ENCODE measurements around the gene TAX1BP3.

The TAX1BP3 gene

DNA sequence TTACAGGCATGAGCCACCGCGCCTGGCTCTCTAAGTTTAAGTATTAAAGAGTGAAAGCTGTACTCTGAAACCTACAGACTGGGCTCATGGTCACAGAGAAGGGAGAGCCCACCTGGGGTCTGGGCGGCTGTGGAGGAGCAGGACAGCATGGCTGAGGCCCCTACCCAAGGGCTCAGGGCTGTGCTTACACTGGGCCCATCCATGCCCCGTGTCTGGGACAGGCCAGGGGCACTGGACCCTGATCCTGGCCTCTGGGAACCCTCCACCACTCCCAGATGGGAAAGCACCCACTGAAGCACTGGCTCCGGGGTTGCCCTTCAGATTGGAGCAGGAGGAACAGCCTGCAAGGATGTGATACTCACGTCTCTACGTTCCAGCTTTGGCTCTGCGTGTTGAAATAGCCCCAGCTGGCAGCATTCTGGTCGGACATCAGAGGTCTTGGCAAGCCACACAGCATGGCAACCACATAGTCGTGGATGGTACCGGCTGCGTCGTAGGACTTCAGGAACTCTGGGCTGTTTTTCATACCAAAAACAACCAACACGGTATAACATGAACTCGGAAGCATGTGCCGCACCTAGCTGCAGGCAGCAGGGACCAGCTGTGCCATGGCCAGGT lies 45.3 kb downstream of the TAX1BP3 start:
- DNase-seq = no peak

DNA sequence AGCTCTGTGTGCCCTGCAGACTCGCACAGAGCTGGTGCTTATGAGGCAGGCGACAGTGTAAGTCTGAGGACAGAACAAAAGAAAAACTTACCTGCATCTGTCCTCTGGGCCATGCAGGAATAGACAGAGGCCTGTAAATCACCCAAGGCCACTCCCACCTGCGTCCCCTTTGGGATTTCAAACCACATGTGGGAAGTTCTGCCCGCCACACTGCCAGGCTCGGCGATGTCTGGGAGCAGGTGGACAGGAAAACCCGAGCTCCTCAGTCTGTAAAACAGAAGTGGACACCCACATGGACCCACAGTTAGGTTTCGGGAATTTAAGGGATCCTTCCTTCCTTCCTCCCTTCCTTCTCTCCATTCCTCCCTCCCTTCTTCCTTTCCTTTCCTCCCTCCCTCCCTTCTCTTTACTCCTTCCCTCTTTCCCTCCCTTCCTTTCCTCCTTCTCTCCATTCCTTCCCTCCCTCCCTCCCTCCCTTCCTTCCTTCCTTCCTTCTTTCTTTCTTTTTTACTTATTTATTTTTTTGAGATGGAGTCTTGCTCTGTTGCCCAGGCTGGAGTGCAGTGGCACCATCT lies 47.1 kb downstream of the TAX1BP3 start:
- DNase-seq = no peak

DNA sequence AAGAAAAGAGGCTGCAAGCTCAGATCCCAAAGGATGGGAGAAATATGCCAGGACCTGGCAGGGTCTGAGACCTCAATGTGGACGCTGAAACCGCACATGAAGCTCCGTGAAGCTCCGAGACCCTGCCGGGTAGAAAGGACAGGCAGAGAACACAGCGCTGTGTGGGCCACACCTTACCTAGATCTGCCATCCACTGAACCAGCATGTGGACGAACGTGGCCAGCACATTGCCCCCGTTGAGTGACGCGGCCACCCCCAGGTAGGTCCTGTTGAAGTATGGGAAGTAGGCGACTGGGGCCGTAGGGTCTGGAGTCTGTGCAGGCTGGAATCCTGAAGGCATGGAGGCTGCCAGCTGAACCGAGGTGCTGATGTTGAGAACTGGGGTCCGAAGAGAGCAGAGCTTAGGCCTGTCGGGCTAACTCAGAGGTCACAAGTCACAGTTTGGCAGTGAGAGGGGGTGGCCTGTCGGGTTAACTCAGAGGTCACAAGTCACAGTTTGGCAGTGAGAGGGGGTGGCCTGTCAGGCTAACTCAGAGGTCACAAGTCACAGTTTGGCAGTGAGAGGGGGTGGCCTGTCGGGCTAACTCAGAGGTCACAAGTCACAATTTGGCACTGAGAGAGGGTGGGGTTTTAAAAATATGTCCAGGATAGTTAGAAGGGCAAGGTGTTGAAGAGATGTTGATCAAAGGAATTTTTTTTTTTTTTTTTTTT lies 53.1 kb downstream of the TAX1BP3 start:
- no peak for DNase-seq

DNA sequence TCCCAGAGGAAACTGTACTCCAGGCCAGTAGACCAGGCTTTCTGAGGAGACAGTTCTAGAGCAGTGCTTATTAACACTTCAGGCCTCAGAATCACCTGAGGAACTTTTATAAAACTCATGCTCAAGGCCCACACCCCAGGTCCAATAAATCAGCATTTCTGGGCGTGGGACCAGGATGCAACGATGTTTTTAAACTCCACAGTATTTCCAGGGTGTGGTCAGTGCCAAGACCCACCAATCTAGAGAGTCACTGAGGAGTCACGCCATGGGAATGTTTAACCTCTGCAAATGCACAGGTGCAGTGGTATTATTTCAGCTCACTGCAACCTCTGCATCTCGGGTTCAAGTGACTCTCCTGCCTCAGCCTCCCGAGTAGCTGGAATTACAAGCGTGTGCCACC lies 55.3 kb downstream of the TAX1BP3 start:
- no peak for DNase-seq

Data from stimulated activated CD4-positive, alpha-beta T cell treated with anti-CD3 and anti-CD28 coated beads, Interleukin-4, amount 100 ng/mL, for 4 hours (primary cell).